HG03520 (cell line): ENCODE results near the gene ADCYAP1.

Experiments used
- ATAC-seq: cut with Tn5 transposase; IDR thresholded peaks from one replicate; pipeline ENCODE4 v1.9.1; 2021; ENCODE audit warnings: mild to moderate bottlenecking, moderate library complexity; ENCODE audit not compliant: unreplicated experiment

Gene ADCYAP1

DNA sequence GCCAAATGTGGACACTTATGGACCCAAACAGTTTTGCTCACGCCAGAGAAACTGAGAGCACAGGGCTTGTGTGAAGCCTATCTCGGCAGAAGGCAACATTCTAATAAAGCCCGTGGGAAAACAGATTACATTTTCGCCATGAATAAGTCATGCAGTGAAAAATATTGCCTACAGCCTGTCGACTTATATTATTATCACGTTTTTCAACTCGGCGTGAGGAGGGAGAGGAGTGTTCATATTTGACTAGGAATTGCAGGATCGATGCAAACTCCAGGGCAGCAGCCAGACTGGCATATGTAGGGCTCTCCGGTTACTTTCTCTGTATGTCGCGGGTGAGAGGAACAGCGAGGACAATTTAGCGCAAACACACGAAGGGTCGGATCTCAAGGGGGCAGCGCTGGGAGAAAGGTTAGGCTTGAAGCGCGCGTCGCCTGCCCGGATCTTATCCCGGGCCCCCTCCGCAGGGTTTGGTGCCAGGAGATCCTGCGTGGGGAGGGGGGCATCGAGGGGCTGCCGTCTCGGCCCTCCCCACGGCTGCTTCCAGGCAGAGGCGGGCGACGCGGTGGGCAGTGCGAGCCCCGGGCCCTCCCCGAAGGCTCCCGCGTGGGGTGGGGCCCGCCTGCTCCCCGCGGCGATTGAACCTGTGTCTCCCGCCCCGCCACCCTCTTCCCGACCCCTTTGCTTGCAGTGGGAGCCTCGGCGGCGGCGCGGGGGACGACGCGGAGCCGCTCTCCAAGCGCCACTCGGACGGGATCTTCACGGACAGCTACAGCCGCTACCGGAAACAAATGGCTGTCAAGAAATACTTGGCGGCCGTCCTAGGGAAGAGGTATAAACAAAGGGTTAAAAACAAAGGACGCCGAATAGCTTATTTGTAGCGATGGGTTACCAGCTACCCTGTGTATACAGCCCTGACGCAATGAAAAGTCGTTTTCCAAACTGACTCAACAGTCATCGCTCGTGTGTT is 4.4 kb downstream of the ADCYAP1 start:
- ATAC-seq, result no peak

DNA sequence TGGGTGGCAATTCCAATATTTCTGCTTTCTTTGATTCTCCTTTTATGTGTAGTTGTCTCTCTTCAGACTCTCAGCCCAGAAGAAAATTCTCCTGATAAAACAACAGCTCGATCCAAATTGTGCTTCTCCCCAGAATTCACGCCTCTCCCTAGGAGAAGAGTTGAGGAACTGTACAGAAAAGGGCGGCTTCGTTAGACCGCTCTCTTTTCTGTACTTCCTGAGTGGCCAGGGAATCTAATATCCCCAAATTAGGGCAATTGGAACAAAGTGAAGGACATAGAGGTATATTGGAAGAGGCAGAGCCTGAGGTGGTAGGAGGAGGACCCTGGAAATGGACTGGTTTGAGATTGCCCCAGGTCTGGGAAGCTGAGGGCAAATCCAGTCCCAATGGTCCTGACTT is 5.6 kb downstream of the ADCYAP1 start:
- no peak for ATAC-seq

DNA sequence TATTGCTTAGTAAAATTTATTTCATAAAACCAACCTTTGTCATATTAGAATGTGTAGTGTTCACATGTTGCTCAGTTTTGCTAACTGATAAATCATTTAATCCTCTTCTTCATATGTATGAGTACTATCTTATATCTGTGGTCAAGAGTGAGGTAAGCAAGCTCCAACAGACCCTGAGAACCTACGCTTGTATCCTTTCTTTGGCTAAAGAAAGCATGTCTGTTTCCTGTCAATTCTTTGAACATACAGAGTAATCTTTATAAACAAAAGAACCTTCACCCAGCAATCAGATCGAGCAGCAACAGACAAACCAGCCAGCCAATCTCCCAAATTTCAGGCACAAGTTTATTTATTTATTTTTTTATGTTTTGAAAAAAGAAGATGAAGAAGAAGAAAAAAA is 6.4 kb downstream of the ADCYAP1 start:
- no peak for ATAC-seq

DNA sequence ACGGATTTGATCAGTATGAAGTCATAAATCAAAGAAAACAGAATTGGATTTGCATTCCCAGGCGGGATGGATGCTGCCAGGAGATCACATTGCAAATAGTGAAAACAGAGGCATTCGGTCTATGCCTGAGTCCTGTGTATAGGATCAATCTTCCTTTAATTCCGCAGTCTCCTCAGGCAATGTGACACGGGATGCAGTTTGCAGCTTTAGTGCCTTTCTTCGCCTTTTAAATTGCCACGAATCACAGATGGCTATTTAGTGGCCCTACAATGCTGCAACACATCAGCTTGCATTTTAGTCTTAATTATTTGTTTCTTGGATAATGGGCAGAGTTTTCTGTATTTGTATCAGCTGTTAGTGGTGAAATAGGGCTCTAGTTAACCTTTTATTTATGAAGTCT is 6.8 kb downstream of the ADCYAP1 start:
- ATAC-seq, result no peak

DNA sequence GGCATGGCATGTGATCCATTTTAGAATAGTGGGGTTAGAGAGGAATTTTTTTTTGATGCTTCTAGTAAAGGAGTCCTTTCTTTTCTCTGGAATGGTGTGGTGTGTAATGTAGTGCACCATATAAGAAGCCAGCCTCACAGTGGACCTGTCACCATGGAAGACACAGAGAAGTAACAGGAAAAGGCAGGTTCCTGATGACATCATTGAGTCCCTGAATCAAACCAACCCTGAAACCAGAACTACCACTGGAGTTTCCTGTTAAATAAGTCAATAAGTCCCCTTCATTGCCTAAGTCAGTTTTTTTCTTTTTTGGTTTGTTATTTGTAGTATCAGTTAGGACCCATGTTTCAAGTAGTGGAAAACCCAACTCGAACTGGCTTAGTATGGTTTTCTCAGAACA is 11.9 kb downstream of the ADCYAP1 start:
- no peak for ATAC-seq

GRCh38 chr18:919078-919477 is 14.4 kb downstream of the ADCYAP1 start:
- no peak for ATAC-seq

- ATAC-seq, result no peak
Observed at GRCh38 chr18:923144-923866, 18.6 kb downstream of the ADCYAP1 start.

GRCh38 chr18:924987-925386 is 20.3 kb downstream of the ADCYAP1 start:
- no peak for ATAC-seq

DNA sequence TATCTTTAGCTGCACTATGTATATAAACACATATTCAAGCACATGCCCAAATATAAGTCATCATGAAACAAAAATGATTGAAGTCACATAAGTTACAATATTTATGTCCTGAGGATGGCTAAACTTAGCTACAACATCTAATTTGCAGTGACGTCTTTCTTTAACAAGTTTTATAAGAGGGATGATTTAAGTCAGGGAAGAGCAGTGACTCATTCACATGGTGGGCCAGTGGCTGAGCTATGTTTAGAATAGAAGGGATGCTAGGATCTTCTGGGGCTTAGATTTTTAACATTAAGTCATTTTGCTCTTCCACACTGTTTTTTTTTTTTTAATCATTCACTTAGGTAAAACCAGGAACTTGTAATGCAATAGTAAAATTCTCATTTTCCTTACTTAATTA is 22.3 kb downstream of the ADCYAP1 start:
- no peak for ATAC-seq

- no peak for ATAC-seq
Observed at GRCh38 chr18:933082-933481, 28.4 kb downstream of the ADCYAP1 start.

DNA sequence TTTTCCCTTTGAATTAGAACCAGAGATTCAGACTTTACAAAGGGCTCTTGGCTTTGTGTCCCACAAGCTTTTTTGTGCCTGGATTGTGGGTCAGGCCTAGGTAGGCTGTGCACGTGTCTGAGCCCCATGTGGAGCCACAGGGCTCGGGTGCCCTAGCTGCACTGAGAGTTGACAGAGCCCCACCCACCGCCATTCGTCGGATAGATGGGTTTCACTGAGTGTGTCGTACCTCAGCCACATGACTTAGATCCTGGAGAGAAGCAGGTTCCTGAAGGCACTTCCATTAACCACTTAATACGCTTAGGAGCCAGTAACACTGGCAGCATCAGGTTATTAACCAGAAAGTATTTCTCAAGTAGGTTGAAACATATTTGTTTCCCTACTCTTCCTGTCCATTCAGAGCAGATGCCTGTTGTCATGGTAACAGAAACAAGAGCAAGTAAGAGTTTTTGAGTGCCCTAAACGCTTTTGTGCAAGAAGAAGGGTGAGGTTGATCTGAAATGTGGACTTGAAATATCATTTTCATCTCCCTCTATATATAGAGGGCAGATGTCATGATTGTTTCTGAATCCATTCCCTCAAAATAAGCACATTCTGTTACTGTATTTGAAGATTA is 30.0 kb downstream of the ADCYAP1 start:
- no peak for ATAC-seq

DNA sequence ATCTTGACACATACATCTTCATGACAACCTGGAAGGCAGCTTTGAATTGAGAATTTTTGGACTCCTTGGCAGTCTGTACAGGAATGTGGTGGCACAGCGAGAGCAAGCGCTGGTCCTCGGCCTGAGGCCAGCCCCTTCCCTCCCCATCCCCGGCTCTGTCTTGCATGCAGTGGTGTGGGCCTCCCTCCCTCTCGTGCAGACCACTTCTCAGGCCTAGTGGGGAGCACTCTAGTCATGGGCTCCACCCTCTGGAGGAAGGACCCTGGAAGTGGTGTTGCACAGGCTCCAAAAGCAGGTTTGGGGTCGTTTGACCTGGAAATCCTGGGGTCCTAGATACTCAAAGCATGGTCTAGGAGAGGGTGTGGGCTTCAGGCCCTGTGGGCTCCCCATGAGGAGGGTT is 32.3 kb downstream of the ADCYAP1 start:
- ATAC-seq, result no peak

DNA sequence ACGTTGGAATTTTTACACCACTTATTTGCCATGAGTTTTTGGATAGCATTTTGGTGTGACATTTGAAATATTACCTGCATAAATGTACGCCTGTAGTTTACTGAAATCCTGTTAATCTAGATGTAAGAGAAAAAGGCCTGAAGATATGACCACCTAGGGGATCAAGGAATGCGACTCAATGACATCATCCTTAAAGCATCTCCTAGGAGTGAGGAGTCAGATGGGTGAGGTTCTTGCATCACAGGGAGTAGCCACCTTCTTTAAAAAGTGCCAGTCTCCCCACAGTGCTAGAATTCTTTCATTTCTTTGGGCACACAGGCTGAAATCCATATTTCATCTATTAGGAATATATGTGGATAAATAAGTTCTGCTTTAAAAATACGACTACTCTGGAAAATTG is 34.5 kb downstream of the ADCYAP1 start:
- ATAC-seq, result no peak

- ATAC-seq, result no peak
Observed at GRCh38 chr18:939958-940357, 35.3 kb downstream of the ADCYAP1 start.

DNA sequence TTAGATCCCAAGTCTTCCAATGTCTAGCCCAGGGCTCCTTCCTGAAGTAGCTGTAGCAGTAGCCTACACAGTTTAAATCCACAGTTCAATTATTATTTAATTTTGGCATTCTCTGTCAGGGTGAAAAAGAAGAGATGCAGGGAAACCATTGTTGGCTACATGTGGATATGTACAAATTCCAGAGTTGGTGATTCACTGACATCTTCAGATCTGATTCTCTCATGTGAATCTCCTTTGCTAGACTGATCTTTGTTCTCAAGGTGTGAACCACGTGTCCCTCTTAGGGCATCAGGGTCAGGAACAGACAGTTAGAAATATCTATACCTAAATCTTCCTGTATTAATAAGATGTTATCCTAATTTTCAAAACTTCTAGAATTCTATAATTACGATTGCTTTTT is 36.7 kb downstream of the ADCYAP1 start:
- ATAC-seq, result no peak

DNA sequence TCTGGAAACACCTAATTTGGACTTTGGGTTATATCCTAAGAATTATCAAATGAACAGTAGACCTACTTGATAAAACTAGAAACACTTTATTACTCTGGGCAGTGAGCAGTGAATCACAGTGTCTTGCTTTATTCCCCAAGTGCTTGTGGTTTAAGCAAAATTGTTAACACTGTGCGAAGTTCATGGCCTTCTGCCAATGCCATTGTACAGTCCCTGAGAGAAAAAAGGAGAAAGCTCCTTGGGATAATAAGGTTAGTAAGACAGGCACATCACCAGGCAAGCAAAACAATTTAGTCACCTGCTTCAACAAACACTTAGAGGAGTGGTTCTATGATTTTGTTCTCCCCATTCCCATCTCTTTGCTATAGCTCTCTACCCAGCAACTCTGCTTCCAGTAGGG is 39.8 kb downstream of the ADCYAP1 start:
- no peak for ATAC-seq

DNA sequence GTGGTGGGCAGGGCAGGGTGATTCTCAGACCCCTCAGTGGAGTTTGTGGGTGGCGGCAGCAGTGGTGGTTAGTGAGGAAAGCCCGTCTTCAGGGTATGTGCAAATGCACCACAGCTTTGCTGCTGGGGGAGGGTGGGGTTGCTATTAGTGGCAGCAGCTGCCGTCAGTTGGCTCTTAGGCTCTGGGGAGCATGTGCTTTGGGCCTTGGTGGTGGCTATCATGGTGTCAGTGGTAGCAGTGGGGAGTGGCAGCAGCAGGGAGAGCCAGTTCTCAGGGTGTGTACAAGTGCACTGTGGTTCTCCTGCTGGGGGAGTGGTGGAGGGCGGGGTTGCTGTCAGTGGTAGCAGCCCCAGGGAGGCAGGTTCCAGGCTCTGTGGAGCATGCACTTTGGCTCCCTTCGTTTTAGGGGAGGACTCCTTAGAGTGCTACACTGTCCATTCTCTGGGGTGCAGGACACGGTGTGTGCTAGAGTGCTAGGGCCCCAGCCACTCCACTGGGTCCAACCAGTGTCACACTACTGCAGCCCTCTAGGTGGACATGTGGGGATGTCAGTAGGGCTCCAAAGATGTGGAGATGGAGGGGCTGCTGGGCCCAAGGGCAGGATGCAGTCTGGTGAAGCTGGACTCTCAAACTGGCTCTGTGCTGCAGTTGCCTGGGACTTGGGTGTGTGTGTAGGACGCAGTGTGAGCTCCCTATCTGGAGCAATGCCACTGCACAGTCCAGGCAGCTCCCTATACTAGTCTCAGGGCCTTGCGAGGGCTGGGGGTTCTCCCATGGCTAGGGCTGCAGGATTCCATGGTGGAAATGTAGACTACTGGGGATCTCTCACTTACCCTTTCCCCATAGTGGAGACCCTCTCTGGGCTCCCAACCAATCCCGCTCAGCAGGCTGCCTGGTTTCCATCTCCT is 45.3 kb downstream of the ADCYAP1 start:
- no peak for ATAC-seq

DNA sequence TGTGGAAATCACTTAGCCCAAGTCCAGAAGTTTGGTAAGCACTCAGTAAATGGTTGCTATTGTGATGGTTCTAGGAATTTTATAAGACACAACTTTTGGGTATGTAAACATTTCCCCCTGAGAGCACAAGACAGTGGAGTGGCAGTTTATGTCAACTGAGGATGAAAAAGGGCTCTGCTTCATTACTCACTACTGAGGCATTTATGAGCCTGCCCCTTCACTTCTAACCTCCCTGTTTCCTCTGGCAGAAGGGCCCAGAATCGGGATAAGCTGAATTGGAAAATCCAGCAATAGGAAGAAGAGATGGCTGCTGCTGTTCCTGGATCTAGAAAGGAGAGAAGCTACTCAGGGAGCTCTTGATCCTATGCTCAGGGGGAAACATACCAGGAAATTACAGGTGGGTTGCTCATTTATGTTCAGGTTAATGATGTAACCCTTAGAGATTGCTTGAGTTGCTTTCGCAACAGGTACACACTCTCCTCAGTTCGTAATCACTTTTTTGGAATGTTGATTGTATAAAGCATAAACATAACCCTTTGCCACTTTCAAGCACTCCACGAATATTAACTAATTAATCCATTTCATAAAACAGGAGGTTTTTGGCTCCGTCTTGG is 46.3 kb downstream of the ADCYAP1 start:
- no peak for ATAC-seq

DNA sequence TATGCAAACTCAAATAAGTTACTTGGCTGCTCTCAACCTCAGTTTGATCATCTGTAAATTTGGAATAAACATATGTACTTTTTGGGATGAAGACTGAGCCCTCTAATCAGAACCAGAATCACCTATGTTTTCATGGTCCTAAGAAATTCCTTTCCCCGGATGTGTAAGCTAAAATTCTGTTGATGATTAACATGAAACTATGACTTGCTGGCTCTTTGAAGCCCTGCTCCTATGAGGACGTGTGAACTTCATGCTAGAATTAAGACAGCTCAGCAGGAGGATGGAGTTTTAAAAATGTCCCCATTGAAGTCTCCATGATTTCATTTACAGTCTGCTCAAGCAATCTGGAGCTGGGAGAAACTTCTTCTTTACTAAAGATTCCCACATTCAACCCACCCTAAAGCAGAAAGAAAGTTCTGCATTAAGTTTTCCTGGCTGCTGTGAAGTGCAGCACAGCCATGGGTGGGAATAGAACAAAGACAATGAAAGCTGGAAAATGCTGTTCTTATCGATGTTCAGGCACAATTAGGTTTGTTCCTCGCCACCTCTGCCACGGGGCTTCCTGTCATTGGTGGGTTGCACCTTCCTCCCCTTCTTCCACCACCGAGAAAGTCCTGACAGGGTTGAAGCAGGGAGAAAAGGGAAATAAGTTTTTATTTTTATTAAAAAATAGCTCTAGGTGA is 50.9 kb downstream of the ADCYAP1 start:
- ATAC-seq, result no peak

DNA sequence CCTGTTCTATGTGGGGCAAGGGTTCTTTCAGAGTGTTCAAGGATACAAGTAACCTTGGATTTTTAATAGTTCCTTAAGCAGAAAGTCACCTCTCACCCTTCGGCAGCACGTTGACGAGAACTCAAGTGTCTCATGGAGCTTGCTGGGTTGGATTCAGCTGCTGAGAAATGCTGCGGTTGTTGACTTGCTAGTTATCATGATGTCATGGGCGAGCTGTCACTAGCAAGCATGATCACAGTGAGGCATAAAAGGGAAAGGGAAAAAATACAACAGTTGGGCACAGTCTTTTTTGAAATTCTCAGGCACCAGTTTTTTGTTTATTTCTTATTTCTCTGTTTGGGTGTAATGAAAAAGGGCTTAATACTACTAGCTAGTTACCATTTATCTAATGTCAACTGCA is 53.2 kb downstream of the ADCYAP1 start:
- ATAC-seq, result no peak
